ENCODE measurements around the gene TMSB10.

DNA sequence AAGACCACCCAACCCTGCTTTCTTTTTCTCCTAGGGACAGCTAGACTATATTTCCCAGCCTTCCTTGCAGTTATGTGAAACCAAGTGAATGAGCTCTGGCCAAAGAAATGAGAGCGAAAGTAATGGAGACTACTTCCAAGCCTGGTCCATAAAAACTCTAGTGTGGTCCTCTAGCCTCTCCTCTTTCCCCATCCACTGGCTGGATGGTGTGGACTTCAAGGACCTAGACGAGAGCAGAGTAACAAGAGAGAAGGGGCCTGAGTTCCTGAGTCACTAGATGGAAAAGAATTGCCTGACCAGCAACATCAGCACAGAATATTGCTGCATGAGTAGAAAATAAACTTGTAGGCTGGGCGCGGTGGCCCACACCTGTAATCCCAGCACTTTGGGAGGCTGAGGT lies 2.9 kb upstream of the TMSB10 start:
- TF ChIP-seq POLR2A (IDR thresholded peaks at IDR 0.05) = no peak
- no peak for TF ChIP-seq POLR2AphosphoS5 (IDR thresholded peaks at IDR 0.05)
- TF ChIP-seq, protein P1, sequence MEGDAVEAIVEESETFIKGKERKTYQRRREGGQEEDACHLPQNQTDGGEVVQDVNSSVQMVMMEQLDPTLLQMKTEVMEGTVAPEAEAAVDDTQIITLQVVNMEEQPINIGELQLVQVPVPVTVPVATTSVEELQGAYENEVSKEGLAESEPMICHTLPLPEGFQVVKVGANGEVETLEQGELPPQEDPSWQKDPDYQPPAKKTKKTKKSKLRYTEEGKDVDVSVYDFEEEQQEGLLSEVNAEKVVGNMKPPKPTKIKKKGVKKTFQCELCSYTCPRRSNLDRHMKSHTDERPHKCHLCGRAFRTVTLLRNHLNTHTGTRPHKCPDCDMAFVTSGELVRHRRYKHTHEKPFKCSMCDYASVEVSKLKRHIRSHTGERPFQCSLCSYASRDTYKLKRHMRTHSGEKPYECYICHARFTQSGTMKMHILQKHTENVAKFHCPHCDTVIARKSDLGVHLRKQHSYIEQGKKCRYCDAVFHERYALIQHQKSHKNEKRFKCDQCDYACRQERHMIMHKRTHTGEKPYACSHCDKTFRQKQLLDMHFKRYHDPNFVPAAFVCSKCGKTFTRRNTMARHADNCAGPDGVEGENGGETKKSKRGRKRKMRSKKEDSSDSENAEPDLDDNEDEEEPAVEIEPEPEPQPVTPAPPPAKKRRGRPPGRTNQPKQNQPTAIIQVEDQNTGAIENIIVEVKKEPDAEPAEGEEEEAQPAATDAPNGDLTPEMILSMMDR (IDR thresholded peaks at IDR 0.05 in 8 of 11, conservative IDR thresholded peaks at IDR 0.05 in 3 of 11) = no peak
